Esophagus squamous epithelium (tissue), 4 donors: ENCODE measurements around the gene ARFIP2.

Experiments
- POLR2A ChIP-seq, 4 donors: fragments of 450-650 bp; IDR thresholded peaks; one replicate each; pipeline ENCODE4 v1.6.1; 2017; ENCODE audit warnings: antibody characterized with exemption in 4 of 4, mild to moderate bottlenecking in 4 of 4, moderate library complexity in 3 of 4
- TF ChIP-seq, protein P1 (sequence below), 6 experiments: fragments of 450-650 bp in 4 of 6; fragments of 200-600 bp in 2 of 6; sonication (generic) in 2 of 6; IDR thresholded peaks; one replicate each; pipeline ENCODE4 v1.5.1; 2016 to 2019; ENCODE audit warnings: antibody characterized with exemption in 6 of 6, mild to moderate bottlenecking in 4 of 6, moderate library complexity in 4 of 6

DNA sequence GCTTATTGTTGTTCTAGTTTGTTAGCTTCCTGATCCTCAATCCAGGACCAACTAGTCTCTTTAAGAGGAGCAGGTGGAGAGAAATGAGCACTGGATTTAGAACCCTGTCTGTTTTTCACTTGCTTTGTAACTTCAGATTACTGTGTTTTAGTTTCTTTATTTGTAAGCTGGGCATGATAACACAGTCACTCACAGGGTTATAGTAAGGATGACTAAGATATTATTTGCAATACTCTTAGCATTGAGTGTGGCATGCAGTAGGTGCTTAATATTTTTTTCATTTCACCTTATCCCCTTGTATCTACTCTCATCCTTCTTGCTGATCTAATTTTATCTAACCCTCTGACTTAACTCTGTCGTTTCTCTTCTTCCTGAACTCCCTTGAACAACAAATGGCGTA lies 49.7 kb upstream of the ARFIP2 start:
- TF ChIP-seq, protein P1, sequence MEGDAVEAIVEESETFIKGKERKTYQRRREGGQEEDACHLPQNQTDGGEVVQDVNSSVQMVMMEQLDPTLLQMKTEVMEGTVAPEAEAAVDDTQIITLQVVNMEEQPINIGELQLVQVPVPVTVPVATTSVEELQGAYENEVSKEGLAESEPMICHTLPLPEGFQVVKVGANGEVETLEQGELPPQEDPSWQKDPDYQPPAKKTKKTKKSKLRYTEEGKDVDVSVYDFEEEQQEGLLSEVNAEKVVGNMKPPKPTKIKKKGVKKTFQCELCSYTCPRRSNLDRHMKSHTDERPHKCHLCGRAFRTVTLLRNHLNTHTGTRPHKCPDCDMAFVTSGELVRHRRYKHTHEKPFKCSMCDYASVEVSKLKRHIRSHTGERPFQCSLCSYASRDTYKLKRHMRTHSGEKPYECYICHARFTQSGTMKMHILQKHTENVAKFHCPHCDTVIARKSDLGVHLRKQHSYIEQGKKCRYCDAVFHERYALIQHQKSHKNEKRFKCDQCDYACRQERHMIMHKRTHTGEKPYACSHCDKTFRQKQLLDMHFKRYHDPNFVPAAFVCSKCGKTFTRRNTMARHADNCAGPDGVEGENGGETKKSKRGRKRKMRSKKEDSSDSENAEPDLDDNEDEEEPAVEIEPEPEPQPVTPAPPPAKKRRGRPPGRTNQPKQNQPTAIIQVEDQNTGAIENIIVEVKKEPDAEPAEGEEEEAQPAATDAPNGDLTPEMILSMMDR (IDR thresholded peaks at IDR 0.05) = no peak
- TF ChIP-seq POLR2A (IDR thresholded peaks at IDR 0.05) = no peak
